GM12874 (cell line): ENCODE results near the gene RNF151.

Source experiments
- TF ChIP-seq, protein P1 (sequence below): IDR thresholded peaks from 2 replicates; pipeline ENCODE4 v1.5.1; 2011; ENCODE audit warnings: low read depth, mild to moderate bottlenecking, control low read depth, low read length, moderate library complexity; ENCODE audit not compliant: insufficient read depth

RNF151 gene

DNA sequence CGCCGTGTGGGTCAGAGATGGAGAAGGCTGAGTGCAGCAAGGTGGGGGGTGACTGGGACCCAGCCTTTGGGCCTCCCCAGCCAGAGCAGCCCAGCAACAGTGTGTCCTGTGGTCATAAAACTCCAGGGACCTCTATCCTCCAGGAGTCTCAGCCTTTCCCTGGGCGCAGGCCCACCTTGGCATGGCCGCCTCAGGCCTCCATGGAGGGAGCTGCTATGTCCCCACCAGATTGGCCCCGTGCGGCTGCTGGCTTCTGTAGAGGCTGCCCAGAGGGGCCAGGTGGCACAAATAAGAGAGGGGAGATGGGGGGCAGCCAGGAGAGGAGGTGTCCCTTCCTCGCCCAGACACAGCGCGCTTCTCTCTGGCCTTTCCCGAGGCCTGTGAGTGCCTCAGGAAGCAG, 20.5 kb downstream of the RNF151 start:
- TF ChIP-seq, protein P1, sequence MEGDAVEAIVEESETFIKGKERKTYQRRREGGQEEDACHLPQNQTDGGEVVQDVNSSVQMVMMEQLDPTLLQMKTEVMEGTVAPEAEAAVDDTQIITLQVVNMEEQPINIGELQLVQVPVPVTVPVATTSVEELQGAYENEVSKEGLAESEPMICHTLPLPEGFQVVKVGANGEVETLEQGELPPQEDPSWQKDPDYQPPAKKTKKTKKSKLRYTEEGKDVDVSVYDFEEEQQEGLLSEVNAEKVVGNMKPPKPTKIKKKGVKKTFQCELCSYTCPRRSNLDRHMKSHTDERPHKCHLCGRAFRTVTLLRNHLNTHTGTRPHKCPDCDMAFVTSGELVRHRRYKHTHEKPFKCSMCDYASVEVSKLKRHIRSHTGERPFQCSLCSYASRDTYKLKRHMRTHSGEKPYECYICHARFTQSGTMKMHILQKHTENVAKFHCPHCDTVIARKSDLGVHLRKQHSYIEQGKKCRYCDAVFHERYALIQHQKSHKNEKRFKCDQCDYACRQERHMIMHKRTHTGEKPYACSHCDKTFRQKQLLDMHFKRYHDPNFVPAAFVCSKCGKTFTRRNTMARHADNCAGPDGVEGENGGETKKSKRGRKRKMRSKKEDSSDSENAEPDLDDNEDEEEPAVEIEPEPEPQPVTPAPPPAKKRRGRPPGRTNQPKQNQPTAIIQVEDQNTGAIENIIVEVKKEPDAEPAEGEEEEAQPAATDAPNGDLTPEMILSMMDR: no peak

DNA sequence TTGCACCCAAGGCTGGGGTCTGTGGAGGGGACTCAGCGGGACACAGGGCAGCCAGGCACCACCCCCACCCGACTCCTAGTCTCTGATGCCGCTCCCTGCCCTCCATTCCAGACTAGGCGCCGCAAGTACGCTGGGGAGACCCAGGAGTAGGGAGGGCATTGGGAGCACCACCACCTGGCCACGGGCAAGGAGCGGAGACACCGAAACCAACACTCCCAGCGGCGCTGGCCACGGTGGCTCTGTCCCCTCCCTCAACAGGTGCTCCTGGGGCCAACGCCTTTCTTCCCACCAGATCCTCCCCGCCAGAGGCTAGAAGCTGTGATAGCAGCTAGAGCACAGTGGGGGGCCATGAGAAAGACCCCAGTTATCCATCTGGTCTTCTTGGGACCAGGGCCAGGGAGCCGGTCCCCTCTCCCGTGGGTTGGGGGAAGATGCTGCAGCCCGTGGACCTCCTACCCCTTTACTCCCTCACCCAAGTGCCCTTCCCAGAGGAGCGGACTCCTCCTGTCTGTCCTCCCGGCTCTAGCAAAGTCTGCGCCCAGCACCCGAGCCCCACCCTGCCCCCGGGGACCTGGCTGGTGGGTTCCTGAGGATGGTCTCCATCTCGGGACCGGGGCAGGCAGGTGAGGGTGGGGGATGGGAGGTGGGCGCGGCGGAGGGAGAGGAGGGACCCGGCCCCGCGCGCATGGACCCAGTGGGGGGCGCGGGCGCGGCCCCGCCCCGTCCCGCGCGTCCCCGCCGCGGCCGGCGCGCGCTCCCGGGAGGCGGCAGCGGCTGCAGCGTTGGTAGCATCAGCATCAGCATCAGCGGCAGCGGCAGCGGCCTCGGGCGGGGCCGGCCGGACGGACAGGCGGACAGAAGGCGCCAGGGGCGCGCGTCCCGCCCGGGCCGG, 22.8 kb downstream of the RNF151 start, which contains the start of gene SYNGR3:
SYNGR3 (plus strand) TSS at position 762 of the 892 bp plus-strand sequence. CDS start 133 bp downstream, outside the sequence.
- TF ChIP-seq, protein P1: no peak

DNA sequence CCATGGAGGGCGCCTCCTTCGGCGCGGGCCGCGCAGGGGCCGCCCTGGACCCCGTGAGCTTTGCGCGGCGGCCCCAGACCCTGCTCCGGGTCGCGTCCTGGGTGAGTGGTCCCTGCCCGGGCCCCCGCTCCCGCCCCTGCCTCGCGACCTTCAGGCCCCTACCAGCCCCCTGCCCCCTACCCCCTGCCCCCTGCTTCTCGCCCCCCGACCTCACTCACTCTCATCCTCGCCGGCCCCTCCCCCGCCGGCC, 23.4 kb downstream of the RNF151 start:
- TF ChIP-seq, protein P1: no peak

DNA sequence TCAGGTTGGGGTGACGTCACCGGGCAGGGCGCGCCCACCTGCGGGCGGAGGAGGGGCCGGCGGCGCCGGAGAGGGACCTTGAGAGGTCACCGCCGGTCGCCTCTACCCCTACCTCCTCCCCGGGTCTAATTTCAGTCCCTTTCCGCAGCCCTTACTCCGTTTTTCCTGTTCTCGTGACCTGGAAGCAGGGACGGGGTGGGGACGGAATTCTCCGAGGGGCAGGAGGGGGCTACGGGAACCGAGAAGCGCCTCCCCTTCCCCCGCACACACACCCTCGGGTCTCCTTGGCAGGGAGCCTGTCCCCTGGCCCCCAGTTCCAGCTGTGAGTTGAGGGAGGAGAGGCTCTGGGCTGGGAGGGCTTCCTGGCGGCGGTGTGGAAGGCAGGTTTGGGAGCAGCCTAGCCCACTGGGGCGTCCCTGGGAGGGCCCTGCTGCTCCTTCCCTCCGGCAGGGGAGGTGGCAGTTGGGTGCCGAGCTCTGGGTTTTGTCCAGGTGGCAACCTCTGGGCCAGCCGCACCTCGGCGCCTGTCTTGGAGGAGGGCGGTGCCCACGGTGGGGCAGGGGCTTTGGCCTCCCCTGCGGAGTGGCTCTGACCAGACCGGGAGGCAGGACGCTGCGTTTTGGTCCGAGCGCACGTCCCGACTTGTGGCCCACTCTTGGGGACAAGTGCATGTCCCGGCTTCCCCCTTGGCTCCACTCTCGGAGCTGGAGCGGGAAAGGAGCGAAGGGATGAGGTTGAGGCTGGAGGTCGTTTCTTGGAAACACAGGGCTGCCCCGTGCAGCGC, 23.9 kb downstream of the RNF151 start:
- TF ChIP-seq, protein P1: no peak

DNA sequence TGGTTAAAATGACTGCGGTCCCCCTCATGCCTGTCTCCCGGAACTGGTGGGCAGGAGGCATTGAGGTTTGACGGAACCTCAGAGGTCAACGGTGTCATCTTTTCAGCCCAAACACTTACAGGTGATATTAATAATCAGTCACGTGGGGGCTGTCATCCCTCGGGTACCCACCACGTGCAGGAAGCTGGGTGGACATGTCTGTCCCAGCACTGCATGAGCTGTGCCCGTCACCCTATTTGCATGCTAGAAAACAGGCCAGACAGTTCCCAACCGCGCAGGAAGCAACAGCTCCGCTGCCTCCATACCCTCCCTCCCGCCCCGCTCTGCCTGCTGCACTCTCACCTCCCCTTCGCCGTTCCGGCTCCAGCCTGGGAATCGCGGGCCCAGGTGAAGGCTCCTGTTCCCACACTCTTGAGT, 24.5 kb downstream of the RNF151 start:
- TF ChIP-seq, protein P1: no peak

DNA sequence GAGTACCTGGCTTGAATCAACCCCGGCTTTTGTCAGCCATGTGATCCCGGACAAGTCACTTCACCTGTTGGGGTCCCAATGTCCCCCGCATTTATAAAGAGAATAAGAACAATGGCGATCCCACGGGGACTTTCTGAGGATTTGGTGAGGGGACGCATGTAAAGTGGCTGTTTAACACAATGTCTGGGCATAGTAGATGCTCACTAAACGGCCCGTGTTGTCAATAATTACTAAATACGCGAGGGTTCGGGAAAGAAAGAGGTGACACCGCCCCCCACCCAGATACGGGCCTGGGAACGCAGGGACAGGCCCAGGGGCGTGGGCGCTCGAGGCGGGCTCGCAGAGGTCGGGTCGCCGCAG, 24.9 kb downstream of the RNF151 start:
- TF ChIP-seq, protein P1: no peak

DNA sequence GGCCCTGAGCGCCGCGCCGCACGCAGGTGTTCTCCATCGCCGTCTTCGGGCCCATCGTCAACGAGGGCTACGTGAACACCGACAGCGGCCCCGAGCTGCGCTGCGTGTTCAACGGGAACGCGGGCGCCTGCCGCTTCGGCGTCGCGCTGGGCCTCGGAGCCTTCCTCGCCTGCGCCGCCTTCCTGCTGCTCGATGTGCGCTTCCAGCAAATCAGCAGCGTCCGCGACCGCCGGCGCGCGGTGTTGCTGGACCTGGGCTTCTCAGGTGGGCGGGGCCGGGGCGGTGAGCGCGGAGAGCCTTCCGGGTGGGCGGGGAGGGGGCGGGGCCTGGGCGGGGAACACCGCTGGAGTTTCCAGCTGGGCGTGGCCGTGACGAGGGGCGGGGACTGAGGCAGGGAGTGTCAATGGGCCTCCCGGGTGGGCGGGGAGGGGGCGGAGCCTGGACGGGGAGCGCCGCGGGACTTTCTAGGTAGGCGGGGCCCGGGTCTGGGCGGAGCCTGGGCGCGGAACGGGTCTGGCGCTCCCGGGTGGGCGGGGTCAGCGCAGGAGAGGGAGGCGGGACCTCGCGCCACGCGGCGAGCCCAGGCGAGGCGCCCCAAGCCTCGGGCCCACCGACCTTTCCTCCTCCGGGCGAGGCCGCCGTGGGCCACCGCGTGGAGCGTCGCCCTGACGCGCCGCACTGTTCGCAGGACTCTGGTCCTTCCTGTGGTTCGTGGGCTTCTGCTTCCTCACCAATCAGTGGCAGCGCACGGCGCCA, 25.5 kb downstream of the RNF151 start:
- TF ChIP-seq, protein P1: no peak
